Spleen (tissue), 11 donors: ENCODE data around the gene NFATC1. TPM values are rescaled to one million over a fixed set of nuclear protein-coding genes. Genes with fewer than 3 reads are reported as not detected.

ENCODE experiments used
- DNase-seq: peaks from one replicate; pipeline ENCODE4 v3.0.0-alpha.2; 2020
- H3K27ac ChIP-seq, 8 donors: fragments of 200-600 bp; sonication (generic) in 7 of 8; 1 replicate in 4 of 8; 2 replicates in 4 of 8; pipeline versions ENCODE4 v1.5.0 to v1.8.0; 2016 to 2021; ENCODE audit warnings: inconsistent platforms in 4 of 8, mild to moderate bottlenecking in 4 of 8, moderate library complexity in 1 of 8
- H3K27me3 ChIP-seq, 7 donors: fragments of 200-600 bp; sonication (generic) in 6 of 7; replicated peaks in 1 of 7; 1 replicate in 4 of 7; 2 replicates in 3 of 7; pipeline versions ENCODE4 v1.5.0 to v1.8.0; 2016 to 2021; ENCODE audit warnings: inconsistent platforms in 3 of 7, mild to moderate bottlenecking in 1 of 7
- H3K36me3 ChIP-seq, 6 donors: fragments of 200-600 bp; sonication (generic) in 5 of 6; 1 replicate in 4 of 6; 2 replicates in 2 of 6; pipeline versions ENCODE4 v1.5.0 to v1.8.0; 2016 to 2021; ENCODE audit warnings: inconsistent platforms in 2 of 6
- H3K4me1 ChIP-seq, 6 donors: fragments of 200-600 bp; sonication (generic) in 5 of 6; 1 replicate in 3 of 6; 2 replicates in 3 of 6; pipeline versions ENCODE4 v1.5.0 to v1.8.0; 2016 to 2021; ENCODE audit warnings: inconsistent platforms in 3 of 6
- H3K4me3 ChIP-seq, 8 donors: fragments of 200-600 bp; sonication (generic) in 7 of 8; 1 replicate in 4 of 8; 2 replicates in 4 of 8; pipeline versions ENCODE4 v1.5.0 to v1.8.0; 2016 to 2021; ENCODE audit warnings: inconsistent platforms in 4 of 8, mild to moderate bottlenecking in 4 of 8, moderate library complexity in 2 of 8
- H3K9me3 ChIP-seq, 8 donors: fragments of 200-600 bp; sonication (generic) in 7 of 8; 1 replicate in 4 of 8; 2 replicates in 4 of 8; pipeline versions ENCODE4 v1.5.0 to v1.8.0; 2016 to 2021; ENCODE audit warnings: inconsistent platforms in 4 of 8
- CTCF ChIP-seq, 11 experiments: fragments of 200-600 bp in 7 of 11; fragments of 450-650 bp in 4 of 11; sonication (generic) in 4 of 11; IDR thresholded peaks in 8 of 11; conservative IDR thresholded peaks in 3 of 11; 1 replicate in 7 of 11; 2 replicates in 4 of 11; pipeline versions ENCODE4 v1.4.0 to v1.8.0; 2016 to 2021; ENCODE audit warnings: antibody characterized with exemption in 11 of 11, inconsistent platforms in 4 of 11, mild to moderate bottlenecking in 1 of 11
- POLR2A ChIP-seq, 3 donors: fragments of 450-650 bp; IDR thresholded peaks; one replicate each; pipeline ENCODE4 v1.5.1; 2017; ENCODE audit warnings: antibody characterized with exemption in 3 of 3, mild to moderate bottlenecking in 1 of 3
- POLR2AphosphoS5 ChIP-seq, 3 donors: sonication (generic); formaldehyde crosslinking; IDR thresholded peaks; one replicate each; pipeline ENCODE4 v1.5.1; 2017; ENCODE audit warnings: antibody characterized with exemption in 3 of 3
- WGBS, 5 donors: extraction: QIAGEN DNeasy Blood & Tissue Kit in 3 of 5; methylation state at CpG; one replicate each; pipeline versions ENCODE4 v1.1.5 to v1.1.7; 2013 to 2018; 5-methylcytosine and 5-hydroxymethylcytosine counted together
- intact Hi-C: fragments of 100-400 bp; cut with DNase I; formaldehyde crosslinking; loops from one replicate; pipeline ENCODE4 v1.15.0; 2023; ENCODE audit warnings: low total_unique reads
- polyA plus RNA-seq, 3 donors: library from polyadenylated mRNA; stranded (reverse); fragments of 200-250 nt; gene quantifications; one replicate each; pipeline ENCODE4 v1.2.1, GENCODE V29; 2013
- total RNA-seq, 7 donors: library from RNA; depleted of rRNA in 3 of 7; stranded (reverse); fragments of >200 nt in 3 of 7; fragmentation: NEBNext Ultra II Directional in 4 of 7; extraction: Animal tissue kit (Norgen Biotek cat#: 25700) in 4 of 7; gene quantifications; one replicate each; pipeline versions ENCODE4 v1.1.0 to v1.2.1, GENCODE V29; 2016 to 2021
- donor health status: healthy with polysubstance abuse.
- donor health status: DM: no; HTN: no; CAD: no; lungs with moderate emphysema.
- donor health status: DM: no; HTN: no; CAD: no.
- donor health status: Bipolar disorder and iron deficiency.
- donor health status: healthy.
- donor health status: DM: no; HTN: no; CAD: no.
- donor health status: DM: yes; HTN: yes; CAD: no.

NFATC1 gene
- total and polyA plus RNA-seq, 10 donors: 20.7 to 64.9 (median 47.4) TPM

- no peaks in the 10 kb centered on the region for H3K9me3 ChIP-seq
- WGBS, 5 donors: 87 to 94% (median 93%) methylated on average over 17 of the region's 17 CpGs
- no peak overlapping the region for H3K27ac ChIP-seq
- H3K27me3 ChIP-seq: no peaks in the 10 kb centered on the region
- no peak overlapping the region for H3K4me3 ChIP-seq
- peaks cover 0 to 59% (median 33%) of the 10 kb centered on the region in 6 donors for H3K36me3 ChIP-seq
- intact Hi-C loops: no loop called here
- DNase-seq: no peak
- no peaks in the 10 kb centered on the region for H3K4me1 ChIP-seq
- no peak for TF ChIP-seq CTCF (IDR thresholded peaks at IDR 0.05 in 8 of 11, conservative IDR thresholded peaks at IDR 0.05 in 3 of 11)
- peak in 1 of 3 donors; percentile 20 for TF ChIP-seq POLR2AphosphoS5 (IDR thresholded peaks at IDR 0.05)
Observed at GRCh38 chr18:79353267-79353666, 42.5 kb upstream of the NFATC1 start.

- intact Hi-C loops: no loop called here
- no peaks in the 10 kb centered on the region for H3K4me1 ChIP-seq
- 77 to 92% (median 87%) methylated on average over 8 of the region's 8 CpGs for WGBS, 5 donors
- peaks cover 0 to 55% (median 25%) of the 10 kb centered on the region in 6 donors for H3K36me3 ChIP-seq
- no peak for DNase-seq
- no peak overlapping the region for H3K27ac ChIP-seq
- H3K27me3 ChIP-seq: no peaks in the 10 kb centered on the region
- H3K4me3 ChIP-seq: no peak overlapping the region
- TF ChIP-seq POLR2A (IDR thresholded peaks at IDR 0.05): no peak
- TF ChIP-seq POLR2AphosphoS5 (IDR thresholded peaks at IDR 0.05): no peak
- TF ChIP-seq CTCF (IDR thresholded peaks at IDR 0.05 in 8 of 11, conservative IDR thresholded peaks at IDR 0.05 in 3 of 11): no peak
- no peaks in the 10 kb centered on the region for H3K9me3 ChIP-seq
Observed at GRCh38 chr18:79354350-79354749, 41.4 kb upstream of the NFATC1 start.

DNA sequence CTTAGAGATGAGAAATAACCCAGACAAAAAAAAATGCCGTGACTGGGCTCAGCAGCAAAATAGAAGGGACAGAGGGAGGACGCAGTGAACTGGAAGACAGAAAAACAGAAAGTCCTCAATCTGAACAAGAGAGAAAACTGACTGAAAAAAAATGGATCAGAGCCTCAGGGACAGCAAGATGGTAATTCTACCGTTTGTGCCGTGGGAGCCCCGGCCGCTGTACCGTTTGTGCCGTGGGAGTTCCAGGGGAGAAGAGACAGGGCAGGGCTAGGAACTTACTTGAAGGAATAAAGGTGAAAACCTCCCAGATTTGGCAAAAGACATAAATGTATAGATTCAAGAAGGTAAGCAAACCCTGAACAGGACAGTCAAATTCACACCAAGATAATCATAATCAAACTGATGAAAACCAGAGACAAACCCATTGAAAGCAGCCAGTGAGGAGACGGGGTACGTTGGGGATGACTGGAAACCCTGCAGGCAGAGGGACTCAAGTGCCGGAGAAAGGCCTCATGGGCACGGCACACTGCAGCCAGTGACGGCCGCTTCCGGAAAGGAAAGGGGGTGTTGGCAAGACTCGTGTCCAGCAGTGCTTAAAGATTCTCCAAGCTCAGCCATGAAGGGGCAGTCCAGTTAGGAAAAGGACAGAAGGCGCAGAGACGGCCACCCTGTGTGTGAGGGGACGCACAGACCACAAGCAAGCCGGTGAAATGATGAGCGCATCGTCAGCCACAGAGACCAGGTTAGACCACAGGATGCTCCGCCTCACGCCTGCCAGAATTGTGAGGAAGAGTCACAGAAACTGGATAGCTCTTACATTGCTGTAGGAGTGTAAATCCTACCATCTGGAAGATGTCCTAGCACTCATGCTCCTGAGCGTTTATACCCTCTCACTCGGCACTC lies 40.0 kb upstream of the NFATC1 start:
- no peak for TF ChIP-seq CTCF (IDR thresholded peaks at IDR 0.05 in 8 of 11, conservative IDR thresholded peaks at IDR 0.05 in 3 of 11)
- no peak for DNase-seq
- Histone ChIP-seq H3K4me1 (no peaks in the 10 kb centered on the region), H3K36me3 (peaks cover 0 to 56% (median 26%) of the 10 kb centered on the region in 6 donors), H3K9me3 (no peaks in the 10 kb centered on the region), H3K4me3 (no peak overlapping the region), H3K27me3 (no peaks in the 10 kb centered on the region), H3K27ac (no peak overlapping the region)
- intact Hi-C loops: no loop called here
- 80 to 89% (median 83%) methylated on average over 26 of the region's 26 CpGs for WGBS, 5 donors

DNA sequence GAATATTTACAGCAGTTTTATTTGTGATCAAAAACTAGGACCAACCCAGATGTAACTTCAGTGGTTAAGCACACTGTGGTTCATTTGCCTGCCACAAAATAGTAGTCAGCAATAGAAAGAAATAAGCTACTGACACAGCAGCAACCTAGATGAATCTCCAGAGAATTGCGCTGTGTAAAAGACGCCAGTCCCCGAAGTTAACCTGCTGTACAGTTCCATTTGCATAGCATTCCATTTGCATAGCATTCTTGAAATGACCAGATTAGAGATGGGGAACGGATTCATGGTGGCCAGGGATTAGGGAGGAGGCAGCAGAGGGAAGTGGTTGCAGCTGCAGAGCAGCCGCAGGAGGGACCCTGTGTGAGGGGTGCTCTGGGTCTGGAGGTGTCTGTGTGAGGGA lies 39.3 kb upstream of the NFATC1 start:
- no peak overlapping the region for H3K27ac ChIP-seq
- no peak overlapping the region for H3K4me3 ChIP-seq
- intact Hi-C loops: no loop called here
- no peaks in the 10 kb centered on the region for H3K9me3 ChIP-seq
- no peaks in the 10 kb centered on the region for H3K27me3 ChIP-seq
- peaks cover 0 to 57% (median 27%) of the 10 kb centered on the region in 6 donors for H3K36me3 ChIP-seq
- no peak for DNase-seq
- TF ChIP-seq POLR2AphosphoS5 (IDR thresholded peaks at IDR 0.05) (no peak), POLR2A (IDR thresholded peaks at IDR 0.05) (no peak), CTCF (IDR thresholded peaks at IDR 0.05 in 8 of 11, conservative IDR thresholded peaks at IDR 0.05 in 3 of 11) (no peak)
- no peaks in the 10 kb centered on the region for H3K4me1 ChIP-seq
- 80 to 93% (median 82%) methylated on average over 5 of the region's 5 CpGs for WGBS, 5 donors
